Activated naive CD8-positive, alpha-beta T cell (primary cell): ENCODE results near the gene DTWD1.
"Not testable (repeated sequence)": the region's sequence is repeated elsewhere in the genome, so short reads cannot be mapped to it uniquely, and the experiment has no call there.

Experiments
- H3K27ac Mint-ChIP-seq: one replicate; pipeline ENCODE4 v1.8.0; 2021; ENCODE audit warnings: mixed read lengths
- H3K27me3 Mint-ChIP-seq: one replicate; pipeline ENCODE4 v1.8.0; 2021; ENCODE audit warnings: mixed read lengths
- H3K36me3 Mint-ChIP-seq: one replicate; pipeline ENCODE4 v1.8.0; 2021; ENCODE audit warnings: mixed read lengths
- H3K4me1 Mint-ChIP-seq: one replicate; pipeline ENCODE4 v1.8.0; 2021; ENCODE audit warnings: low read depth, mixed read lengths
- H3K4me3 Mint-ChIP-seq: one replicate; pipeline ENCODE4 v1.8.0; 2021; ENCODE audit warnings: mild to moderate bottlenecking, mixed read lengths
- H3K9me3 Mint-ChIP-seq: one replicate; pipeline ENCODE4 v1.8.0; 2021; ENCODE audit warnings: low read depth, mixed read lengths

Gene DTWD1

GRCh38 chr15:49620658-49621368 is at the start of gene DTWD1, which contains the start of gene FAM227B:
DTWD1 (plus strand) TSS chr15:49621048; CDS start chr15:49625168, 4,120 bp downstream.
FAM227B (minus strand) TSS chr15:49620818; CDS start chr15:49615171, 5,647 bp downstream.
- Mint-ChIP-seq H3K4me3 (peak within 1 kb of the TSS; percentile 96), H3K9me3 (no peaks in the 10 kb centered on the region), H3K36me3 (peaks cover 17% of the 10 kb centered on the region), H3K27ac (peak within 1 kb of the TSS; percentile 94), H3K27me3 (no peaks in the 10 kb centered on the region), H3K4me1 (peaks cover 47% of the 10 kb centered on the region)

- Mint-ChIP-seq H3K9me3 (peaks cover 19% of the 10 kb centered on the region), H3K4me1 (peaks cover 2% of the 10 kb centered on the region), H3K27me3 (no peaks in the 10 kb centered on the region), H3K27ac (no peak overlapping the region), H3K36me3 (peaks cover 38% of the 10 kb centered on the region), H3K4me3 (no peak overlapping the region)
These were observed 47.4 kb upstream of the DTWD1 start for GRCh38 chr15:49573421-49573820.

GRCh38 chr15:49589030-49589429 is 31.8 kb upstream of the DTWD1 start:
- no peak overlapping the region for H3K27ac Mint-ChIP-seq
- H3K9me3 Mint-ChIP-seq: peaks cover 8% of the 10 kb centered on the region
- H3K27me3 Mint-ChIP-seq: no peaks in the 10 kb centered on the region
- no peak overlapping the region for H3K4me3 Mint-ChIP-seq
- peaks cover 23% of the 10 kb centered on the region for H3K36me3 Mint-ChIP-seq
- no peaks in the 10 kb centered on the region for H3K4me1 Mint-ChIP-seq

- H3K4me3 Mint-ChIP-seq, H3K27ac Mint-ChIP-seq, H3K27me3 Mint-ChIP-seq, H3K4me1 Mint-ChIP-seq: not testable (repeated sequence)
- Mint-ChIP-seq H3K36me3 (peaks cover 15% of the 10 kb centered on the region), H3K9me3 (peaks cover 17% of the 10 kb centered on the region)
These were observed 28.0 kb upstream of the DTWD1 start for GRCh38 chr15:49592829-49593316.

GRCh38 chr15:49604625-49605409 is 16.0 kb upstream of the DTWD1 start:
- H3K27me3 Mint-ChIP-seq: no peaks in the 10 kb centered on the region
- no peak overlapping the region for H3K4me3 Mint-ChIP-seq
- peaks cover 42% of the 10 kb centered on the region for H3K36me3 Mint-ChIP-seq
- H3K4me1 Mint-ChIP-seq: no peaks in the 10 kb centered on the region
- no peak overlapping the region for H3K27ac Mint-ChIP-seq
- H3K9me3 Mint-ChIP-seq: peaks cover 25% of the 10 kb centered on the region

- peaks cover 43% of the 10 kb centered on the region for H3K36me3 Mint-ChIP-seq
- H3K27ac Mint-ChIP-seq: no peak overlapping the region
- no peak overlapping the region for H3K4me3 Mint-ChIP-seq
- H3K9me3 Mint-ChIP-seq: peaks cover 25% of the 10 kb centered on the region
- H3K4me1 Mint-ChIP-seq: no peaks in the 10 kb centered on the region
- no peaks in the 10 kb centered on the region for H3K27me3 Mint-ChIP-seq
These were observed 15.3 kb upstream of the DTWD1 start for GRCh38 chr15:49605588-49605987.

- no peak overlapping the region for H3K4me3 Mint-ChIP-seq
- peaks cover 21% of the 10 kb centered on the region for H3K9me3 Mint-ChIP-seq
- H3K27me3 Mint-ChIP-seq: no peaks in the 10 kb centered on the region
- H3K36me3 Mint-ChIP-seq: peaks cover 42% of the 10 kb centered on the region
- no peaks in the 10 kb centered on the region for H3K4me1 Mint-ChIP-seq
- no peak overlapping the region for H3K27ac Mint-ChIP-seq
These were observed 14.3 kb upstream of the DTWD1 start for GRCh38 chr15:49606594-49606993.

GRCh38 chr15:49610157-49610918 is 10.5 kb upstream of the DTWD1 start:
- no peak overlapping the region for H3K27ac Mint-ChIP-seq
- H3K36me3 Mint-ChIP-seq: peaks cover 45% of the 10 kb centered on the region
- H3K27me3 Mint-ChIP-seq: no peaks in the 10 kb centered on the region
- H3K9me3 Mint-ChIP-seq: peaks cover 4% of the 10 kb centered on the region
- no peaks in the 10 kb centered on the region for H3K4me1 Mint-ChIP-seq
- H3K4me3 Mint-ChIP-seq: no peak overlapping the region

GRCh38 chr15:49612240-49612639 is 8.6 kb upstream of the DTWD1 start:
- H3K9me3 Mint-ChIP-seq, H3K27me3 Mint-ChIP-seq, H3K4me3 Mint-ChIP-seq, H3K4me1 Mint-ChIP-seq, H3K27ac Mint-ChIP-seq: not testable (repeated sequence)
- peaks cover 39% of the 10 kb centered on the region for H3K36me3 Mint-ChIP-seq

GRCh38 chr15:49619226-49619625 is 1.6 kb upstream of the DTWD1 start:
- peaks cover 4% of the 10 kb centered on the region for H3K9me3 Mint-ChIP-seq
- peak overlapping the region; percentile 52 for H3K4me3 Mint-ChIP-seq

GRCh38 chr15:49620199-49620598 is 649 bp upstream of the DTWD1 start:
- H3K9me3 Mint-ChIP-seq: no peaks in the 10 kb centered on the region
- H3K36me3 Mint-ChIP-seq: peaks cover 20% of the 10 kb centered on the region
- peak overlapping the region; percentile 96 for H3K4me3 Mint-ChIP-seq
- H3K27ac Mint-ChIP-seq: peak overlapping the region; percentile 94
- H3K4me1 Mint-ChIP-seq: peaks cover 47% of the 10 kb centered on the region
- no peaks in the 10 kb centered on the region for H3K27me3 Mint-ChIP-seq

More at GRCh38 chr15:49619226-49619625, 1.6 kb upstream of the DTWD1 start:
- Mint-ChIP-seq H3K27me3 (no peaks in the 10 kb centered on the region), H3K4me1 (peaks cover 46% of the 10 kb centered on the region), H3K36me3 (peaks cover 25% of the 10 kb centered on the region), H3K27ac (peak overlapping the region; percentile 16)

GRCh38 chr15:49621401-49621811 is 558 bp downstream of the DTWD1 start:
- Mint-ChIP-seq H3K9me3 (no peaks in the 10 kb centered on the region), H3K27me3 (no peaks in the 10 kb centered on the region), H3K4me3 (peak overlapping the region; percentile 96), H3K36me3 (peaks cover 17% of the 10 kb centered on the region), H3K27ac (peak overlapping the region; percentile 94), H3K4me1 (peaks cover 47% of the 10 kb centered on the region)

GRCh38 chr15:49621887-49622286 is 1.0 kb downstream of the DTWD1 start:
- no peak overlapping the region for H3K27ac Mint-ChIP-seq
- H3K27me3 Mint-ChIP-seq: no peaks in the 10 kb centered on the region
- peak overlapping the region; percentile 96 for H3K4me3 Mint-ChIP-seq
- peaks cover 47% of the 10 kb centered on the region for H3K4me1 Mint-ChIP-seq
- H3K9me3 Mint-ChIP-seq: no peaks in the 10 kb centered on the region
- H3K36me3 Mint-ChIP-seq: peaks cover 14% of the 10 kb centered on the region

GRCh38 chr15:49622561-49622960 is 1.7 kb downstream of the DTWD1 start:
- H3K4me1 Mint-ChIP-seq: peaks cover 47% of the 10 kb centered on the region
- peak overlapping the region; percentile 46 for H3K4me3 Mint-ChIP-seq
- H3K36me3 Mint-ChIP-seq: peaks cover 14% of the 10 kb centered on the region
- no peak overlapping the region for H3K27ac Mint-ChIP-seq
- H3K27me3 Mint-ChIP-seq: no peaks in the 10 kb centered on the region
- no peaks in the 10 kb centered on the region for H3K9me3 Mint-ChIP-seq
